ENCODE results near the gene ZNF485.

The ZNF485 gene

DNA sequence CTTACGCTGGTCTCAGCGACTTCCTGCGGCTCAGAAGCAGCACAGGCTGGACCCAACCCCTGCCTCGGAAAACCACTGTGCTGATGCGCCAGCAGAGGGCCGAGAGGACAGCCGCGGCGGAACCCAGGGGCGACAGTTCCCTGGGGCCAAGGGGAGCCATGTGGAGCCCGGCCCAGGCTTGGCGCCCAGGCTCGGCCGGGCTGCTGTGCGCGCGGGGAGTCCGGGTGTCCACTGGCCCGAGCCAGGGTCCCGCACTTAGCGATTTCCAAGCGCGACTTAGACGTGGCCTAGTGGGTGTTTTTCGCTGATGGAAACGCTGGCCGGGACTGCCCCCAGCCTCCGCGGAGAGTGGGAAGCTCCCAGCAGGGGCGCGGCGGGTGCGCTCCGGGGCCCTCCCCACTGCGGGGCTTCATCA is 61.1 kb downstream of the ZNF485 start:
- DNase-seq (ENCODE audit: low read depth in 1 of 2, low spot score in 1 of 2), result no peak

Measured in activated CD4-positive, alpha-beta T cell treated with anti-CD3 and anti-CD28 coated beads, Interleukin-2, amount 50 U/mL, for 24 hours (primary cell).